ENCODE measurements around the gene KLHL9.
A peak's percentile ranks its signal among the peaks of the same experiment; 100 is the strongest.

KLHL9 gene

DNA sequence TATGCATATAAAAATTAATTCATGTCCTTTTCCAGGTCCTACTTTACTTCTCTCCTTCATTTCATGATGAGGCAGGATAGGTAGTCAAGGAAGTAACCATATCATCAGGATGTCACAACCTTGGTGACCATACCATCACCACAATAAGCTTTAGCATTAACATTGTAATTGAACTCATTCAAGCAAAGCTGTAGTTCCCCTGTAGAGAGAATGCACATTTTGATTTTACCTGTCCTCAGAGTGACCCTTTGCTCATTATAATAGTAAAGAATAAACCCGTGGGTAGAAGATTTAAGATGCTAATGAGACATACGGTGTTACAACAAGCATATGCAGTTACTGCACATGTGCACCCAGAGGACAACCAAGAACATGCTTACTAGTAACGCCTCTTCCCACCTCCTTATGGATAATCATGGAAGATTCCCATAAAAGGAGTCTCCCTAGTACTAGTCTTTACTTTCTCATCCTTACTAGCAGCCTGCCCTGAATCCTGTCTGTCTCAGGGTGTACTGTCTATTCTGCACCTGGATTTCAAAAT is 13.3 kb upstream of the KLHL9 start:
- peaks cover 0 to 4% of the 10 kb centered on the region in 2 donors for H3K27me3 ChIP-seq (ENCODE audit: control insufficient read depth in 2 of 2, insufficient read depth in 2 of 2, low read length in 2 of 2)
- no peak overlapping the region for H3K27ac ChIP-seq (ENCODE audit: low read depth in 2 of 2, low read length in 2 of 2)
- H3K36me3 ChIP-seq (ENCODE audit: control insufficient read depth in 2 of 2, insufficient read depth in 2 of 2, low read length in 2 of 2), result no peaks in the 10 kb centered on the region
- no peaks in the 10 kb centered on the region for H3K9me3 ChIP-seq (ENCODE audit: control insufficient read depth in 2 of 2, low read length in 2 of 2)
- H3K9ac ChIP-seq (ENCODE audit: low read depth in 1 of 2, low read length in 2 of 2), result no peak overlapping the region
- H3K4me3 ChIP-seq (ENCODE audit: low read length in 2 of 2), result no peak overlapping the region
- H3K4me1 ChIP-seq (ENCODE audit: control insufficient read depth in 2 of 2, insufficient read depth in 2 of 2, low read length in 2 of 2), result no peaks in the 10 kb centered on the region

- no peak overlapping the region for H3K9ac ChIP-seq (ENCODE audit: low read depth in 1 of 2, low read length in 2 of 2)
- no peaks in the 10 kb centered on the region for H3K27me3 ChIP-seq (ENCODE audit: control insufficient read depth in 2 of 2, insufficient read depth in 2 of 2, low read length in 2 of 2)
- no peak overlapping the region for H3K4me3 ChIP-seq (ENCODE audit: low read length in 2 of 2)
- no peaks in the 10 kb centered on the region for H3K36me3 ChIP-seq (ENCODE audit: control insufficient read depth in 2 of 2, insufficient read depth in 2 of 2, low read length in 2 of 2)
- no peaks in the 10 kb centered on the region for H3K9me3 ChIP-seq (ENCODE audit: control insufficient read depth in 2 of 2, low read length in 2 of 2)
- no peak overlapping the region for H3K27ac ChIP-seq (ENCODE audit: low read depth in 2 of 2, low read length in 2 of 2)
- no peaks in the 10 kb centered on the region for H3K4me1 ChIP-seq (ENCODE audit: control insufficient read depth in 2 of 2, insufficient read depth in 2 of 2, low read length in 2 of 2)
Measured at GRCh38 chr9:21340735-21341134, 5.5 kb upstream of the KLHL9 start.

DNA sequence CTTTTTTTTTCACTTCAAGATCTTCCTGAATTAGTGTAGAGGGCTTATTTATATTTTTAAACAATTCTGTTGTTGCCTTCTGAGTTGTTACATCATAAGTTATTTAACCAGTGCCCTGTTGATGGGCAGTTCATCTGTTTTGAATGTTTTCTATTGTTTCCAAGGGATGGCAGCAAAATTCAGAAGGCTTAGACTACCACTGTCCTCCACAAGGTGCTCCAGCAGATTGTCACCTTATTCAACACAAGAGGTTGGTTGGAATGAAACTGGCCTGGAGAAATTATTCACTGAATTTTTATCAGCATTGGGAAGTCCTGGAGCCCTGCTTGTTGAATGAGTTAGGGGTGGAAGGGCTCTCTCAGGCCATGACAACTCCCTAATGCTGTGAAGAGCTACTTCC is 1.3 kb upstream of the KLHL9 start:
- Histone ChIP-seq H3K27ac (ENCODE audit: low read depth in 2 of 2, low read length in 2 of 2) (no peak overlapping the region), H3K9ac (ENCODE audit: low read depth in 1 of 2, low read length in 2 of 2) (no peak overlapping the region), H3K36me3 (ENCODE audit: control insufficient read depth in 2 of 2, insufficient read depth in 2 of 2, low read length in 2 of 2) (peaks cover 0 to 9% of the 10 kb centered on the region in 2 donors), H3K9me3 (ENCODE audit: control insufficient read depth in 2 of 2, low read length in 2 of 2) (no peaks in the 10 kb centered on the region), H3K27me3 (ENCODE audit: control insufficient read depth in 2 of 2, insufficient read depth in 2 of 2, low read length in 2 of 2) (no peaks in the 10 kb centered on the region), H3K4me3 (ENCODE audit: low read length in 2 of 2) (no peak overlapping the region), H3K4me1 (ENCODE audit: control insufficient read depth in 2 of 2, insufficient read depth in 2 of 2, low read length in 2 of 2) (peaks cover 9 to 20% of the 10 kb centered on the region in 2 donors)

GRCh38 chr9:21333226-21333625 is 2.0 kb downstream of the KLHL9 start:
- Histone ChIP-seq H3K4me1 (ENCODE audit: control insufficient read depth in 2 of 2, insufficient read depth in 2 of 2, low read length in 2 of 2) (peaks cover 9 to 21% of the 10 kb centered on the region in 2 donors), H3K4me3 (ENCODE audit: low read length in 2 of 2) (peak overlapping the region in 1 of 2 donors; percentile 99), H3K27me3 (ENCODE audit: control insufficient read depth in 2 of 2, insufficient read depth in 2 of 2, low read length in 2 of 2) (no peaks in the 10 kb centered on the region), H3K9me3 (ENCODE audit: control insufficient read depth in 2 of 2, low read length in 2 of 2) (no peaks in the 10 kb centered on the region), H3K36me3 (ENCODE audit: control insufficient read depth in 2 of 2, insufficient read depth in 2 of 2, low read length in 2 of 2) (peaks cover 0 to 9% of the 10 kb centered on the region in 2 donors), H3K27ac (ENCODE audit: low read depth in 2 of 2, low read length in 2 of 2) (no peak overlapping the region), H3K9ac (ENCODE audit: low read depth in 1 of 2, low read length in 2 of 2) (no peak overlapping the region)

DNA sequence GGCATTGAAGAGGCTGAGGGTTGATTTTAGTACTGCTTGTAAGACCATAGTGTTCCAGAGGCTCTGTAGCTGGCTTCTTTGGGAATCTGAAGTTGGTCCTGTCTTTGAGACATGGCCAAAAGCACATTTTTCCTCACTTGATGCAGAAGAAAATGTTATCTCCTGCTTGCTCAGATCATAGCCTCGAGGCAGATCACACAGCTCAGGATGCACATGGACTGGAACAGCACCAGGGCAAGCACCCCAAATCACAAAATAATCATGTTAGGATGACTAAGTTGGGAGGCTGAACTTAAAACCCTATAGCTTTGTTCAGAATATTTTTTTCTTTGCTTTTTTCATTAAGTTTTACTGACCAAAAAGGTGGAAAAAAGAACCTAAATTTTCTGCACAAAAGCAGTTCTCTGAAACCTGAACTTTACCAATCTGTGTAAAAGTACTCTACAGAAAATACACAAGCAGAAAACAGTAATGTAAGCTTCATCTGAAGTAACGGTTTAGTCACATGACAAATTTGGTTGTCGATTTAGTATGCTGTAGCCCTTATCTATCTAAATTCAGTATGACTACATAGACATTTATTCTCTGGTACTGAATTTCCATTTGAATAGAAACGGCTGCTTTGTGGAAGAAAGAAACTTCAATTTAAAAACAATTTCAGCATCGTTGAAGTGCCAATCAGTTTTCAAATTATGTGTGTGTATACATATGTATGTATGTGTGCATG is 3.4 kb downstream of the KLHL9 start:
- Histone ChIP-seq H3K27ac (ENCODE audit: low read depth in 2 of 2, low read length in 2 of 2) (no peak overlapping the region), H3K9me3 (ENCODE audit: control insufficient read depth in 2 of 2, low read length in 2 of 2) (no peaks in the 10 kb centered on the region), H3K36me3 (ENCODE audit: control insufficient read depth in 2 of 2, insufficient read depth in 2 of 2, low read length in 2 of 2) (peaks cover 0 to 9% of the 10 kb centered on the region in 2 donors), H3K4me1 (ENCODE audit: control insufficient read depth in 2 of 2, insufficient read depth in 2 of 2, low read length in 2 of 2) (peaks cover 9 to 21% of the 10 kb centered on the region in 2 donors), H3K27me3 (ENCODE audit: control insufficient read depth in 2 of 2, insufficient read depth in 2 of 2, low read length in 2 of 2) (no peaks in the 10 kb centered on the region), H3K4me3 (ENCODE audit: low read length in 2 of 2) (peak overlapping the region in 1 of 2 donors; percentile 9), H3K9ac (ENCODE audit: low read depth in 1 of 2, low read length in 2 of 2) (no peak overlapping the region)

DNA sequence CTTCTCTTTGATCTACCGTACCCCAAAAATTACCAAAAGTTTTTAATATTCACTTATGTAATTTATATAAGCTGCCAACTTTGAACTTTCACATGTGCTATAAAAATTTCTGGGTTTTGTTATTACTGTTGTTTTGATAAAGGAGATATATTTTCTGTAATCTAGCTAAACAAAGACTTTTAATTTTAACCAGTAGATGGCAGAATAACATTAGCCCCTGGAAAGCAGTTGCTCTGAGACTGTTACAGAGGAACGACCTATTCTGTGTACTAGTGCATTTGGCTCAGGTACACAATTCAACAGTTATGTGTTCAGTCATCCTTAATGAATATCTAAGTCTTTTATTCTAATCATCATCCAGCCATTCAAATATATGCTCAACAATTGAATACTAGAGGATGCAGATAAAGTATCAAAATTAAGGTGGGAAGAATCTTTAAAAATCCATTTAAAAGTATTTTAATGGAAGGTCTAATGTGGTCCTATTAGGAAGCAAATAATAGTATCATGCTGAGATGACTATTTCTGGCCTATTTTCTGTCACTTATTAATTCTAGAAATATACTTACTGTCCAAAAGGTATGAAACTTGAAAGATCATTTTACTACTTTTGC is 8.6 kb downstream of the KLHL9 start:
- no peak overlapping the region for H3K9ac ChIP-seq (ENCODE audit: low read depth in 1 of 2, low read length in 2 of 2)
- H3K27ac ChIP-seq (ENCODE audit: low read depth in 2 of 2, low read length in 2 of 2), result no peak overlapping the region
- peaks cover 0 to 3% of the 10 kb centered on the region in 2 donors for H3K4me1 ChIP-seq (ENCODE audit: control insufficient read depth in 2 of 2, insufficient read depth in 2 of 2, low read length in 2 of 2)

DNA sequence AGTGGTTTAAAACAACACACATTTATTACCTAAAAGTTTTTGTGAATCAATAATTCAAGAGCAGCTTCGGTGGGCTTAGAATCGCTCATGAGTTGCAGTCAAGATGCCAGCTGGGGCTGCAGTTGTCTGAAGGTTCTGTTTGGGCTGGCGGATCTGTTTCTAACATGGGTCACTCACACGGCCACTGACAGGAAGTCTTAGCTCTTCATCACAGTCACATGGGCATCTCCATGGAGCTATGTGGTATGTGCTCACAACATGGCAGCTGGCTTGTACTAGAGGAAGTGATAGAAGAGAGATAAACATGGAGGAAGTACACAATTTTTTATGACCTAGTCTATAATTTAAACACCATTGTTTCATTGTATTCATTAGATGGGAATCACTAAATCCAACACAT is 11.2 kb downstream of the KLHL9 start:
- Histone ChIP-seq H3K9ac (ENCODE audit: low read depth in 1 of 2, low read length in 2 of 2) (no peak overlapping the region), H3K36me3 (ENCODE audit: control insufficient read depth in 2 of 2, insufficient read depth in 2 of 2, low read length in 2 of 2) (peaks cover 19% of the 10 kb centered on the region in 2 donors), H3K4me1 (ENCODE audit: control insufficient read depth in 2 of 2, insufficient read depth in 2 of 2, low read length in 2 of 2) (no peaks in the 10 kb centered on the region), H3K9me3 (ENCODE audit: control insufficient read depth in 2 of 2, low read length in 2 of 2) (no peaks in the 10 kb centered on the region), H3K27me3 (ENCODE audit: control insufficient read depth in 2 of 2, insufficient read depth in 2 of 2, low read length in 2 of 2) (no peaks in the 10 kb centered on the region), H3K27ac (ENCODE audit: low read depth in 2 of 2, low read length in 2 of 2) (no peak overlapping the region), H3K4me3 (ENCODE audit: low read length in 2 of 2) (no peak overlapping the region)

More for the DNA sequence above, 8.6 kb downstream of the KLHL9 start:
- no peak overlapping the region for H3K4me3 ChIP-seq (ENCODE audit: low read length in 2 of 2)
- no peaks in the 10 kb centered on the region for H3K27me3 ChIP-seq (ENCODE audit: control insufficient read depth in 2 of 2, insufficient read depth in 2 of 2, low read length in 2 of 2)
- no peaks in the 10 kb centered on the region for H3K9me3 ChIP-seq (ENCODE audit: control insufficient read depth in 2 of 2, low read length in 2 of 2)
- H3K36me3 ChIP-seq (ENCODE audit: control insufficient read depth in 2 of 2, insufficient read depth in 2 of 2, low read length in 2 of 2), result peaks cover 15 to 19% of the 10 kb centered on the region in 2 donors

DNA sequence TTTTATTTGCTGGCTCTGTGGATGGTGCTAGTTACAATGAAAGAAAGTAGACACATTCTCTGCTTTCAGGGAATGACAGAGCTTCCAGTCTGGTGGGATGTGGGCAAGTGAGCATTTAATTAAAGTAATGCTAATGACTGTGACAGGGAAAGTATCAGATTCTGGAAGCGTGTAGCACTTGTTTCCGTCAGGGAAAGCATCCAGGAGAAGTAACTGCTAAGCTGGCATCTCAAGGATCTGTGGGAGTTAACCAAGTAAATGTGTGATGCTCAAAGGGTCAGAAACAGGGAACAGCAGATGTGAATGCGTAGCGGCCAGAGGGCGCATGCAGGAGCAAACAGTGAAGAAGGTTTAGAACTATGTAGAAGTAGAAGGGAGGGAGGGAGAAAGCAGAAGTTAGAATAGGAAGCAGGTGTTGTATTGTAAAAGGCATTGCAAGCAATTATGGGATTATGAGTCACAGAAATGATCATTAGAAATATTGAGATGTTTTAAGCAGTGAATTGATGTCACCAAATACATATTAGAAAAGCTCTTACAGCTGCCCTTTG is 12.2 kb downstream of the KLHL9 start:
- Histone ChIP-seq H3K9ac (ENCODE audit: low read depth in 1 of 2, low read length in 2 of 2) (no peak overlapping the region), H3K36me3 (ENCODE audit: control insufficient read depth in 2 of 2, insufficient read depth in 2 of 2, low read length in 2 of 2) (peaks cover 19% of the 10 kb centered on the region in 2 donors), H3K9me3 (ENCODE audit: control insufficient read depth in 2 of 2, low read length in 2 of 2) (no peaks in the 10 kb centered on the region), H3K27ac (ENCODE audit: low read depth in 2 of 2, low read length in 2 of 2) (no peak overlapping the region), H3K4me3 (ENCODE audit: low read length in 2 of 2) (no peak overlapping the region), H3K27me3 (ENCODE audit: control insufficient read depth in 2 of 2, insufficient read depth in 2 of 2, low read length in 2 of 2) (no peaks in the 10 kb centered on the region), H3K4me1 (ENCODE audit: control insufficient read depth in 2 of 2, insufficient read depth in 2 of 2, low read length in 2 of 2) (peaks cover 0 to 2% of the 10 kb centered on the region in 2 donors)

DNA sequence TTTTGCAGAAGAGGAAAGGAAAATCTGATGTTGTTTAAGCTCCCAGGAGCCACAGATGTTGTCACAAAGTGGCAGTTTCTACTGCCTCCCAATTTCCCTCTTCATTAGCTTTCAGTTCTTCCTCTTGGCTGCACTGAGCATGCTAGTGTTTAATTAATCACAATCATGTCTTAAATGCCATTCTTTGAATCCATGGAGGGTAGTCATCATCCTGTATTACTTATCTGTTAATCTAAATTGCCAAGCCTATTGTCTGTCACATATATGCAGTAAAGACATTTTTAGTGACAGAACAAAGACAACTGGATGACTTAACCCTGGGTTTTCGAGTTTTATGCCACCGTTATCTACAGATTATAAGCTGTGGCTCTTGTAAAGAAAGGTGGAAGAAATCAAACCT is 14.7 kb downstream of the KLHL9 start:
- H3K27ac ChIP-seq (ENCODE audit: low read depth in 2 of 2, low read length in 2 of 2), result no peak overlapping the region
- no peaks in the 10 kb centered on the region for H3K9me3 ChIP-seq (ENCODE audit: control insufficient read depth in 2 of 2, low read length in 2 of 2)
- peaks cover 0 to 2% of the 10 kb centered on the region in 2 donors for H3K4me1 ChIP-seq (ENCODE audit: control insufficient read depth in 2 of 2, insufficient read depth in 2 of 2, low read length in 2 of 2)
- no peak overlapping the region for H3K4me3 ChIP-seq (ENCODE audit: low read length in 2 of 2)
- no peaks in the 10 kb centered on the region for H3K27me3 ChIP-seq (ENCODE audit: control insufficient read depth in 2 of 2, insufficient read depth in 2 of 2, low read length in 2 of 2)
- no peak overlapping the region for H3K9ac ChIP-seq (ENCODE audit: low read depth in 1 of 2, low read length in 2 of 2)
- H3K36me3 ChIP-seq (ENCODE audit: control insufficient read depth in 2 of 2, insufficient read depth in 2 of 2, low read length in 2 of 2), result peaks cover 16 to 19% of the 10 kb centered on the region in 2 donors
